H1 (cell line): ENCODE results near the gene NMUR1. TPM values are rescaled to one million over a fixed set of nuclear protein-coding genes. Genes with fewer than 3 reads are reported as not detected.

ENCODE experiments used
- CTCF ChIA-PET: fragments of 300-600 bp; sonication (Branson Sonifier 250); formaldehyde crosslinking; loops from one replicate; lab custom pipeline; 2021; ENCODE audit not compliant: partially characterized antibody; lab: Charles Lee
- POLR2A ChIA-PET: fragments of 300-600 bp; sonication (Branson Sonifier 250); formaldehyde crosslinking; loops from one replicate; lab custom pipeline; 2021; ENCODE audit warnings: inconsistent platforms; ENCODE audit not compliant: partially characterized antibody; lab: Charles Lee
- DNase-seq, 2 experiments: peaks; one replicate each; pipeline versions ENCODE4 v3.0.0 to v3.0.0-alpha.2; 2010 to 2022; ENCODE audit warnings: low spot score in 2 of 2, low read depth in 1 of 2, mixed read lengths in 1 of 2
- FAIRE-seq: peaks from 2 replicates; lab custom pipeline; 2011; peaks lifted over from hg19 to GRCh38; lab: Jason Lieb, UNC
- H2AFZ ChIP-seq: 2 replicates; pipeline ENCODE4 v1.8.1; 2012; ENCODE audit warnings: low read length, inconsistent platforms
- H2AK5ac ChIP-seq: 2 replicates; pipeline ENCODE4 v1.6.1; 2013; ENCODE audit warnings: low read depth, low read length
- H2BK120ac ChIP-seq: replicated peaks from 2 replicates; pipeline ENCODE3; 2013; ENCODE audit warnings: low read depth, low read length, inconsistent platforms
- H2BK12ac ChIP-seq: 2 replicates; pipeline ENCODE4 v1.6.1; 2013; ENCODE audit warnings: low read depth, low read length
- H2BK15ac ChIP-seq: 2 replicates; pipeline ENCODE4 v1.6.1; 2013; ENCODE audit warnings: low read length
- H2BK20ac ChIP-seq: 2 replicates; pipeline ENCODE4 v1.6.1; 2013; ENCODE audit warnings: low read length
- H2BK5ac ChIP-seq: 2 replicates; pipeline ENCODE4 v1.6.1; 2013; ENCODE audit warnings: low read depth, low read length
- H3K14ac ChIP-seq: 2 replicates; pipeline ENCODE4 v1.6.1; 2013; ENCODE audit warnings: inconsistent platforms; ENCODE audit not compliant: insufficient read length
- H3K18ac ChIP-seq: 2 replicates; pipeline ENCODE4 v1.6.1; 2013; ENCODE audit warnings: low read length; ENCODE audit errors: extremely low read depth
- H3K23ac ChIP-seq: 2 replicates; pipeline ENCODE4 v1.6.1; 2013; ENCODE audit warnings: inconsistent platforms; ENCODE audit not compliant: insufficient read length
- H3K23me2 ChIP-seq: 2 replicates; pipeline ENCODE4 v1.6.1; 2013; ENCODE audit warnings: low read depth, low read length
- H3K27ac ChIP-seq: 2 replicates; pipeline ENCODE4 v1.6.1; 2011; ENCODE audit warnings: low read depth, low read length, inconsistent platforms
- H3K27me3 ChIP-seq, 4 experiments: replicated peaks in 1 of 4; 1 replicate in 1 of 4; 2 replicates in 3 of 4; pipeline versions ENCODE4 v1.6.1 to v1.8.1; 2011 to 2013; ENCODE audit warnings: low read length in 3 of 4, mild to moderate bottlenecking in 3 of 4, inconsistent platforms in 2 of 4, mixed read lengths in 2 of 4, moderate library complexity in 1 of 4; ENCODE audit not compliant: control insufficient read depth in 3 of 4, insufficient read depth in 3 of 4; ENCODE audit errors: extremely low read depth in 1 of 4
- H3K36me3 ChIP-seq, 4 experiments: 2 replicates each; pipeline versions ENCODE4 v1.6.1 to v1.8.1; 2011 to 2013; ENCODE audit warnings: mild to moderate bottlenecking in 4 of 4, low read length in 3 of 4, moderate library complexity in 2 of 4, control low read depth in 1 of 4, inconsistent platforms in 1 of 4; ENCODE audit not compliant: insufficient read depth in 4 of 4, control insufficient read depth in 2 of 4
- H3K4ac ChIP-seq: replicated peaks from 2 replicates; pipeline ENCODE3; 2013; ENCODE audit warnings: low read length, low read depth, mixed read lengths, inconsistent platforms; ENCODE audit not compliant: insufficient read length
- H3K4me1 ChIP-seq, 4 experiments: replicated peaks in 1 of 4; 1 replicate in 1 of 4; 2 replicates in 3 of 4; pipeline versions ENCODE4 v1.6.1 to v1.8.1; 2011 to 2013; ENCODE audit warnings: low read length in 3 of 4, inconsistent platforms in 2 of 4, mixed read lengths in 1 of 4; ENCODE audit not compliant: insufficient read depth in 4 of 4, control insufficient read depth in 3 of 4
- H3K4me2 ChIP-seq, 2 experiments: 2 replicates each; pipeline versions ENCODE4 v1.6.1 to v1.8.1; 2011 to 2013; ENCODE audit warnings: low read depth in 2 of 2, low read length in 2 of 2, control low read depth in 1 of 2, inconsistent platforms in 1 of 2, mild to moderate bottlenecking in 1 of 2; ENCODE audit not compliant: insufficient read depth in 1 of 2
- H3K4me3 ChIP-seq, 4 experiments: fragments of 200-600, 300-600 bp in 1 of 4; sonication (generic), shearing (Covaris generic), sonication (Bioruptor Twin) in 1 of 4; 2 replicates each; pipeline versions ENCODE4 v1.5.1 to v1.8.1; 2011 to 2016; ENCODE audit warnings: low read length in 4 of 4, low read depth in 3 of 4, control low read depth in 2 of 4, inconsistent platforms in 2 of 4, mild to moderate bottlenecking in 2 of 4, mixed read lengths in 1 of 4, moderate library complexity in 1 of 4; ENCODE audit not compliant: insufficient read depth in 2 of 4; ENCODE audit errors: extremely low read depth in 1 of 4
- H3K56ac ChIP-seq: replicated peaks from 2 replicates; pipeline ENCODE3; 2013; ENCODE audit warnings: low read depth, mild to moderate bottlenecking, mixed read lengths, low read length, inconsistent platforms; ENCODE audit not compliant: insufficient read length
- H3K79me1 ChIP-seq: 2 replicates; pipeline ENCODE4 v1.6.1; 2013; ENCODE audit warnings: low read depth, low read length, control low read depth
- H3K79me2 ChIP-seq, 2 experiments: 2 replicates each; pipeline versions ENCODE4 v1.6.1 to v1.8.1; 2012 to 2013; ENCODE audit warnings: low read length in 2 of 2, mild to moderate bottlenecking in 2 of 2, inconsistent platforms in 1 of 2; ENCODE audit not compliant: insufficient read depth in 2 of 2, control insufficient read depth in 1 of 2
- H3K9ac ChIP-seq, 4 experiments: replicated peaks in 1 of 4; 1 replicate in 1 of 4; 2 replicates in 3 of 4; pipeline versions ENCODE4 v1.6.1 to v1.8.1; 2011 to 2013; ENCODE audit warnings: low read depth in 3 of 4, low read length in 3 of 4, control low read depth in 2 of 4, mild to moderate bottlenecking in 2 of 4, moderate library complexity in 2 of 4, inconsistent platforms in 1 of 4; ENCODE audit errors: extremely low read depth in 1 of 4
- H3K9me3 ChIP-seq, 2 experiments: 2 replicates each; pipeline versions ENCODE4 v1.6.1 to v1.8.1; 2012 to 2013; ENCODE audit warnings: mild to moderate bottlenecking in 2 of 2, moderate library complexity in 2 of 2, control low read depth in 1 of 2, inconsistent platforms in 1 of 2, low read depth in 1 of 2, low read length in 1 of 2, mixed read lengths in 1 of 2; ENCODE audit not compliant: insufficient read depth in 2 of 2
- H4K20me1 ChIP-seq, 2 experiments: replicated peaks in 1 of 2; 2 replicates each; pipeline versions ENCODE3 to v1.8.1; 2011 to 2013; ENCODE audit warnings: inconsistent platforms in 2 of 2, low read length in 2 of 2, mild to moderate bottlenecking in 1 of 2; ENCODE audit not compliant: insufficient read depth in 2 of 2, control insufficient read depth in 1 of 2
- H4K5ac ChIP-seq: 2 replicates; pipeline ENCODE4 v1.6.1; 2013; ENCODE audit warnings: low read length, low read depth, mixed read lengths, inconsistent platforms; ENCODE audit not compliant: insufficient read length
- H4K8ac ChIP-seq: 2 replicates; pipeline ENCODE4 v1.8.0; 2013; ENCODE audit warnings: mild to moderate bottlenecking, moderate library complexity, low read length, inconsistent platforms; ENCODE audit not compliant: insufficient read depth; ENCODE audit errors: extremely low read depth
- H4K91ac ChIP-seq: replicated peaks from 2 replicates; pipeline ENCODE3; 2013; ENCODE audit warnings: low read length, mixed read lengths, inconsistent platforms; ENCODE audit not compliant: insufficient read length
- HDAC2 ChIP-seq, 2 experiments: fragments of 300-600 bp in 1 of 2; sonication (generic) in 1 of 2; IDR thresholded peaks; 2 replicates each; pipeline ENCODE4 v1.6.1; 2011 to 2012; ENCODE audit warnings: low read depth in 2 of 2, low read length in 2 of 2, mild to moderate bottlenecking in 2 of 2, moderate library complexity in 2 of 2, borderline replicate concordance in 1 of 2, inconsistent platforms in 1 of 2
- JUND ChIP-seq: IDR thresholded peaks from 2 replicates; pipeline ENCODE4 v1.6.1; 2011; ENCODE audit warnings: mild to moderate bottlenecking, improper control_type of control experiment, low read length
- SP4 ChIP-seq: IDR thresholded peaks from 2 replicates; pipeline ENCODE4 v1.6.1; 2012; ENCODE audit warnings: low read length, inconsistent platforms
- WGBS, 2 experiments: shearing (Covaris generic) in 1 of 2; methylation state at CpG; one replicate each; pipeline versions ENCODE4 v1.1.6 to v1.1.7; 2013 to 2015; ENCODE audit warnings: low lambda C conversion rate in 2 of 2, mixed read lengths in 2 of 2, inconsistent platforms in 1 of 2, low coverage in 1 of 2, missing lambda C conversion rate in 1 of 2; ENCODE audit not compliant: insufficient replicate concordance in 2 of 2, insufficient coverage in 1 of 2, insufficient read length in 1 of 2; ENCODE audit errors: extremely low coverage in 1 of 2, missing lambda C conversion rate in 1 of 2; 5-methylcytosine and 5-hydroxymethylcytosine counted together
- polyA plus RNA-seq, 7 experiments: library from polyadenylated mRNA; depleted of rRNA in 3 of 7; stranded (reverse) in 5 of 7; unstranded in 2 of 7; fragments of >200 nt in 5 of 7; fragments of 200-250 nt in 2 of 7; gene quantifications; 1 replicate in 5 of 7; 2 replicates in 1 of 7; 4 replicates in 1 of 7; pipeline versions ENCODE4 v1.2.1 to v1.2.3, GENCODE V29; 2011 to 2013; ENCODE audit warnings: missing spikeins in 2 of 7, mixed read lengths in 2 of 7
- total RNA-seq: library from RNA; stranded (reverse); fragmentation: NEBNext Ultra II Directional; extraction: Animal tissue kit (Norgen Biotek cat#: 25700); gene quantifications from 2 replicates; pipeline ENCODE4 v1.2.1, GENCODE V29; 2021
- TF ChIP-seq, protein P1 (sequence below), 3 experiments: IDR thresholded peaks; 1 replicate in 2 of 3; 2 replicates in 1 of 3; pipeline versions ENCODE4 v1.5.1 to v1.6.1; 2011; ENCODE audit warnings: low read length in 3 of 3, mild to moderate bottlenecking in 3 of 3, inconsistent platforms in 2 of 3, low read depth in 1 of 3, moderate library complexity in 1 of 3; ENCODE audit not compliant: insufficient read depth in 1 of 3; ENCODE audit errors: control extremely low read depth in 1 of 3

Gene NMUR1
- total and polyA plus RNA-seq, 2 of the 8 experiments (the other 6 are each of a cell fraction or from before 2014, with no cell fraction given) = 0.56 to 1.5 TPM

DNA sequence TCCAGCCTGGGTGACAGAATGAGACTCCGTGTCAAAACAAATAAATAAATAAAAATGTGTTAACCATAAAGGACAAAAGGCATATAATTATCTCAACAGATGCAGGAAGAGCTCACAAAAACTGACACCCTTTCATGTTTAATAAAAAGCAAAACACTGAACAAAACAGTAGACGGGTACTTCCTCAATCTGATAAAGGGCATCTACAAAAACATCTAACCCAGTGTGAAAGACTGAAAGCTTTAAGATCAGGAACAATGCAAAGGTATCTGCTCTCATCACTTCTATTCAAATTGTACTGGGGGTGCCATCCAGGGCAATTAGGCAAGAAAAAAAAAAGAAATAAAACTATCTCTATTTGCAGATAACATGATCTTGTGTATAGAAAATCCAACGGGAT, 54.3 kb downstream of the NMUR1 start:
- Histone ChIP-seq H3K27me3 (no peaks in the 10 kb centered on the region), H3K23me2 (no peaks in the 10 kb centered on the region), H4K20me1 (no peaks in the 10 kb centered on the region), H3K4ac (no peak overlapping the region), H2BK15ac (no peak overlapping the region), H3K79me1 (no peaks in the 10 kb centered on the region), H2BK20ac (no peak overlapping the region), H3K9ac (no peak overlapping the region), H4K8ac (no peak overlapping the region), H4K5ac (no peak overlapping the region), H2BK12ac (no peak overlapping the region), H3K4me3 (no peak overlapping the region), H2AFZ (no peak overlapping the region), H3K36me3 (no peaks in the 10 kb centered on the region; a peak in 1 of 8 replicates), H3K14ac (no peak overlapping the region), H3K79me2 (no peaks in the 10 kb centered on the region), H2BK5ac (no peak overlapping the region), H3K18ac (no peak overlapping the region), H2AK5ac (no peak overlapping the region), H3K27ac (no peak overlapping the region), H4K91ac (no peak overlapping the region), H3K56ac (no peak overlapping the region), H3K9me3 (no peaks in the 10 kb centered on the region), H3K23ac (no peak overlapping the region), H3K4me1 (no peaks in the 10 kb centered on the region), H2BK120ac (no peak overlapping the region), H3K4me2 (no peak overlapping the region)
- no peak for DNase-seq
- POLR2A ChIA-PET = interaction anchor here (18.4 kb wide), 1 partner anchor 12 kb away, joined by 364 read pairs; the partner anchor contains the start of gene NCL
- CTCF ChIA-PET = interaction anchor here (0.7 to 8.0 kb wide), 10 partner anchors 9 to 179 kb away, joined by 3 to 94 read pairs (median 3); partner anchors contain the start of gene NCL
- WGBS, 2 experiments = 92% methylated on average over 3 of the region's 3 CpGs; no CpG with 5 or more reads in 1 of the 2 experiments
- FAIRE-seq = no peak
- TF ChIP-seq SP4 = no peak
- no peak for TF ChIP-seq HDAC2 (IDR thresholded peaks at IDR 0.05; ENCODE audit: borderline replicate concordance in 1 of 2, low read depth in 2 of 2, low read length in 2 of 2)
- TF ChIP-seq, protein P1, sequence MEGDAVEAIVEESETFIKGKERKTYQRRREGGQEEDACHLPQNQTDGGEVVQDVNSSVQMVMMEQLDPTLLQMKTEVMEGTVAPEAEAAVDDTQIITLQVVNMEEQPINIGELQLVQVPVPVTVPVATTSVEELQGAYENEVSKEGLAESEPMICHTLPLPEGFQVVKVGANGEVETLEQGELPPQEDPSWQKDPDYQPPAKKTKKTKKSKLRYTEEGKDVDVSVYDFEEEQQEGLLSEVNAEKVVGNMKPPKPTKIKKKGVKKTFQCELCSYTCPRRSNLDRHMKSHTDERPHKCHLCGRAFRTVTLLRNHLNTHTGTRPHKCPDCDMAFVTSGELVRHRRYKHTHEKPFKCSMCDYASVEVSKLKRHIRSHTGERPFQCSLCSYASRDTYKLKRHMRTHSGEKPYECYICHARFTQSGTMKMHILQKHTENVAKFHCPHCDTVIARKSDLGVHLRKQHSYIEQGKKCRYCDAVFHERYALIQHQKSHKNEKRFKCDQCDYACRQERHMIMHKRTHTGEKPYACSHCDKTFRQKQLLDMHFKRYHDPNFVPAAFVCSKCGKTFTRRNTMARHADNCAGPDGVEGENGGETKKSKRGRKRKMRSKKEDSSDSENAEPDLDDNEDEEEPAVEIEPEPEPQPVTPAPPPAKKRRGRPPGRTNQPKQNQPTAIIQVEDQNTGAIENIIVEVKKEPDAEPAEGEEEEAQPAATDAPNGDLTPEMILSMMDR (IDR thresholded peaks at IDR 0.05; ENCODE audit: control extremely low read depth in 1 of 3, insufficient read depth in 1 of 3, low read depth in 1 of 3, low read length in 3 of 3) = no peak
- no peak for TF ChIP-seq JUND
